ENCODE results near the gene ELOVL6. TPM values are rescaled to one million over a fixed set of nuclear protein-coding genes. Genes with fewer than 3 reads are reported as not detected.
A peak's percentile ranks its signal among the peaks of the same experiment; 100 is the strongest.
"Not testable (repeated sequence)": the region's sequence is repeated elsewhere in the genome, so short reads cannot be mapped to it uniquely, and the experiment has no call there.

The ELOVL6 gene
- total and polyA plus RNA-seq, 8 donors = 3.2 to 27.9 (median 4.4) TPM

- intact Hi-C loops (cut with DNase I; ENCODE audit: low total_unique reads) = no loop called here
- no peaks in the 10 kb centered on the region for H3K36me3 ChIP-seq
- TF ChIP-seq EP300 (IDR thresholded peaks at IDR 0.05) = no peak
- no peak for TF ChIP-seq POLR2A (IDR thresholded peaks at IDR 0.05)
- TF ChIP-seq POLR2AphosphoS5 (IDR thresholded peaks at IDR 0.05) = no peak
- TF ChIP-seq CTCF (IDR thresholded peaks at IDR 0.05) = no peak
- no peaks in the 10 kb centered on the region for H3K9me3 ChIP-seq
- no peaks in the 10 kb centered on the region for H3K27me3 ChIP-seq
- H3K4me3 ChIP-seq = peak overlapping the region; percentile 87 to 97 (median 94)
- peak overlapping the region; percentile 87 to 96 (median 94) for H3K27ac ChIP-seq
- H3K4me1 ChIP-seq = peaks cover 6 to 58% (median 48%) of the 10 kb centered on the region in 4 donors
- DNase-seq = peak; percentile 50 to 87
- WGBS, 5 donors = 0 to 1% (median 0%) methylated on average over 21 to 47 of the region's 47 CpGs
Measured at GRCh38 chr4:110196871-110197528, 1.4 kb downstream of the ELOVL6 start.

- Histone ChIP-seq H3K27me3 (no peaks in the 10 kb centered on the region), H3K4me3 (peak overlapping the region; percentile 87 to 97 (median 94)), H3K9me3 (no peaks in the 10 kb centered on the region), H3K36me3 (no peaks in the 10 kb centered on the region), H3K4me1 (peaks cover 6 to 62% (median 48%) of the 10 kb centered on the region in 4 donors), H3K27ac (peak overlapping the region; percentile 87 to 96 (median 94))
- DNase-seq = peak; percentile 45 to 89
- peak in 1 of 3 donors; percentile 10 for TF ChIP-seq POLR2AphosphoS5 (IDR thresholded peaks at IDR 0.05)
- no peak for TF ChIP-seq POLR2A (IDR thresholded peaks at IDR 0.05)
- intact Hi-C loops (cut with DNase I; ENCODE audit: low total_unique reads) = no loop called here
- 0 to 1% (median 1%) methylated on average over 22 to 58 of the region's 58 CpGs for WGBS, 5 donors
Measured at GRCh38 chr4:110196206-110196870, 2.1 kb downstream of the ELOVL6 start.

- peak overlapping the region; percentile 87 to 96 (median 94) for H3K27ac ChIP-seq
- TF ChIP-seq POLR2AphosphoS5 (IDR thresholded peaks at IDR 0.05) = no peak
- TF ChIP-seq POLR2A (IDR thresholded peaks at IDR 0.05) = no peak
- H3K4me1 ChIP-seq = peaks cover 6 to 62% (median 50%) of the 10 kb centered on the region in 4 donors
- no peaks in the 10 kb centered on the region for H3K36me3 ChIP-seq
- H3K4me3 ChIP-seq = peak overlapping the region; percentile 87 to 97 (median 94)
- 15 to 21% (median 17%) methylated on average over 11 of the region's 11 CpGs for WGBS, 5 donors
- H3K27me3 ChIP-seq = no peaks in the 10 kb centered on the region
- intact Hi-C loops (cut with DNase I; ENCODE audit: low total_unique reads) = no loop called here
- no peaks in the 10 kb centered on the region for H3K9me3 ChIP-seq
- peak in 1 of 2 donors; percentile 23 for DNase-seq
Measured at GRCh38 chr4:110195561-110196205, 2.7 kb downstream of the ELOVL6 start.

GRCh38 chr4:110193822-110194761 is 4.3 kb downstream of the ELOVL6 start:
- WGBS, 5 donors = 26 to 37% (median 33%) methylated on average over 8 of the region's 8 CpGs

GRCh38 chr4:110193287-110193686 is 5.1 kb downstream of the ELOVL6 start:
- H3K27me3 ChIP-seq; H3K36me3 ChIP-seq; intact Hi-C loops (cut with DNase I; ENCODE audit: low total_unique reads); H3K9me3 ChIP-seq; DNase-seq; H3K4me3 ChIP-seq: not testable (repeated sequence)
- peaks cover 0 to 51% (median 32%) of the 10 kb centered on the region in 4 donors for H3K4me1 ChIP-seq
- H3K27ac ChIP-seq = peak overlapping the region in 1 of 5 donors; percentile 94
- WGBS, 5 donors = 41 to 63% (median 43%) methylated on average over 7 of the region's 7 CpGs

More at GRCh38 chr4:110193822-110194761, 4.3 kb downstream of the ELOVL6 start:
- peaks cover 4 to 58% (median 40%) of the 10 kb centered on the region in 4 donors for H3K4me1 ChIP-seq
- H3K36me3 ChIP-seq = no peaks in the 10 kb centered on the region
- no peaks in the 10 kb centered on the region for H3K9me3 ChIP-seq
- intact Hi-C loops (cut with DNase I; ENCODE audit: low total_unique reads) = no loop called here
- DNase-seq = peak; percentile 81 to 96
- H3K27me3 ChIP-seq = no peaks in the 10 kb centered on the region
- H3K27ac ChIP-seq = peak overlapping the region in 3 of 5 donors; percentile 17 to 94 (median 43)
- TF ChIP-seq POLR2AphosphoS5 (IDR thresholded peaks at IDR 0.05) (peak; percentile 30 to 73 (median 68)), CTCF (IDR thresholded peaks at IDR 0.05) (no peak)
- no peak overlapping the region for H3K4me3 ChIP-seq

All from stomach (tissue), 9 donors.